Activated CD8-positive, alpha-beta T cell treated with anti-CD3 and anti-CD28 coated beads, Interleukin-2, amount 10 ng/mL, durations not matched to agents 7 days and 5 days (primary cell): ENCODE results near the gene ZNF500. TPM values are rescaled to one million over a fixed set of nuclear protein-coding genes. Genes with fewer than 3 reads are reported as not detected.
"Not testable (repeated sequence)": the region's sequence is repeated elsewhere in the genome, so short reads cannot be mapped to it uniquely, and the experiment has no call there.

Experiments
- ATAC-seq: fragments of 150-1000 bp; cut with Tn5 transposase; one replicate; pipeline ENCODE4 v1.10.0; 2021; ENCODE audit warnings: moderate library complexity
- CTCF ChIA-PET: fragments of 350-600 bp; sonication (Branson Sonifier 250); formaldehyde crosslinking; loops from one replicate; lab custom pipeline; 2021; ENCODE audit warnings: antibody characterized with exemption; lab: Charles Lee
- POLR2A ChIA-PET: fragments of 350-600 bp; sonication (Branson Sonifier 250); formaldehyde crosslinking; loops from one replicate; lab custom pipeline; 2021; ENCODE audit warnings: antibody characterized with exemption; lab: Charles Lee
- DNase-seq: peaks from one replicate; pipeline ENCODE4 v3.0.0-alpha.2; 2020
- H3K27ac Mint-ChIP-seq: one replicate; pipeline ENCODE4 v1.8.0; 2021; ENCODE audit warnings: mild to moderate bottlenecking, mixed read lengths
- H3K27me3 Mint-ChIP-seq: one replicate; pipeline ENCODE4 v1.8.0; 2021; ENCODE audit warnings: low read depth, mixed read lengths
- H3K36me3 Mint-ChIP-seq: one replicate; pipeline ENCODE4 v1.8.0; 2021; ENCODE audit warnings: low read depth, mixed read lengths
- H3K4me1 Mint-ChIP-seq: one replicate; pipeline ENCODE4 v1.8.0; 2021; ENCODE audit warnings: low read depth, mixed read lengths
- H3K4me3 Mint-ChIP-seq: one replicate; pipeline ENCODE4 v1.8.0; 2021; ENCODE audit warnings: mild to moderate bottlenecking, mixed read lengths
- H3K9me3 Mint-ChIP-seq: one replicate; pipeline ENCODE4 v1.8.0; 2022; ENCODE audit warnings: mixed read lengths; ENCODE audit not compliant: insufficient read depth
- total RNA-seq, 2 experiments: library from RNA; stranded (reverse); gene quantifications; one replicate each; pipeline ENCODE4 v1.2.3, GENCODE V29; 2021

ZNF500 gene
- total RNA-seq, 2 experiments from 2014 or later = 14.0 to 14.9 TPM

GRCh38 chr16:4795181-4795827 lies 28.3 kb upstream of the ZNF500 start, which contains the start of gene SMIM22:
SMIM22 (plus strand) TSS chr16:4795369; CDS start chr16:4795735, 366 bp downstream.
- H3K4me3 Mint-ChIP-seq = no peak within 1 kb of the TSS
- no peaks in the 10 kb centered on the region for H3K36me3 Mint-ChIP-seq
- DNase-seq (no peak), ATAC-seq (no peak)
- no peak within 1 kb of the TSS for H3K27ac Mint-ChIP-seq
- ChIA-PET CTCF (no interaction called here), POLR2A (no interaction called here)
- H3K9me3 Mint-ChIP-seq = no peaks in the 10 kb centered on the region
- peaks cover 8% of the 10 kb centered on the region for H3K4me1 Mint-ChIP-seq
- H3K27me3 Mint-ChIP-seq = no peaks in the 10 kb centered on the region

DNA sequence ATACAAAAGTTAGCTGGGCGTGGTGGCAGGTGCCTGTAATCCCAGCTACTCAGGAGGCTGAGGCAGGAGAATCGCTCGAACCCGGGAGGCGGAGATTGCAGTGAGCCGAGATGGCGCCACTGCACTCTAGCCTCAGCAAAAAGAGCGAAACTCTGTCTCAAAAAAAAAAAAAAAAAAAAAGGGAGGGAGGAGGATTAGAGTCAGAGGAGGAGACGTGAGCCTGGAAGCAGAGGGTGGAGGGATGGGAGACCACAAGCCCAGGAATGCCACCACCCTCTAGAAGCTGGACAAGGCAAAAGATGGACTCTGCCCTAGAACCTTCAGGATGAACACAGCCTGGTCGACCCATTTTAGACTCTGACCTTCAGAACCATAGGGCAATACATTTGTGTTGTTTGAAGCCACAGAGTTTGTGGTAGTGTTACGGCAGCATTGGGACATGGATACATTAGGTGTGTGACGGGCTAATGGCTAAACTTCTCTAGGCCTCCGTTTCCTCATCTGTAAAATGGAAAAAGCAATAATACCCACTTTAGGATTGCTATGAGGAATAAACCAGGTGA lies 26.1 kb upstream of the ZNF500 start:
- no peak for ATAC-seq
- Mint-ChIP-seq H3K9me3 (no peaks in the 10 kb centered on the region), H3K36me3 (no peaks in the 10 kb centered on the region), H3K4me3 (no peak overlapping the region), H3K27me3 (peaks cover 3% of the 10 kb centered on the region), H3K27ac (no peak overlapping the region), H3K4me1 (peaks cover 7% of the 10 kb centered on the region)
- CTCF ChIA-PET = no interaction called here
- POLR2A ChIA-PET = no interaction called here
- no peak for DNase-seq

GRCh38 chr16:4790871-4791270 lies 23.9 kb upstream of the ZNF500 start:
- no peak overlapping the region for H3K27ac Mint-ChIP-seq
- H3K4me1 Mint-ChIP-seq = peaks cover 7% of the 10 kb centered on the region
- ChIA-PET CTCF (no interaction called here), POLR2A (no interaction called here)
- no peaks in the 10 kb centered on the region for H3K9me3 Mint-ChIP-seq
- H3K4me3 Mint-ChIP-seq = no peak overlapping the region
- no peak for DNase-seq
- ATAC-seq = no peak
- H3K36me3 Mint-ChIP-seq = no peaks in the 10 kb centered on the region
- peaks cover 3% of the 10 kb centered on the region for H3K27me3 Mint-ChIP-seq

DNA sequence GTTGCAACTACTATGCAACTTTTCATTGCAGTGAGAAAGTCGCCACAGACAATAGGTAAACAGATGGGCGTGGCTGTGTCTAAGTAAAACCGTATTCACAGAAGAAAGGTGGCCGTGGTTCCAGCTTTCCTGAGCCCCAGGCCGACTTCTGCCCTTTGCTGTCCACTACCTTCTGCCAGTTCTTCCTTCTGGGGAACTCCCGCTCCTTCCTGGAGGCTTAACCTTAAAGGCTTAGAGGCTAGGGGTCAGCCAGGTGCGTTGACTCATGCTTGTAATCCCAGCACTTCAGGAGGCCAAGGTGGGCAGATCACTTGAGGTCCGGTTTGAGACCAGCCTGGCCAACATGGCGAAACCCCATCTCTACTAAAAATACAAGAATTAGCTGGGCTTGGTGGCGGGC lies 23.3 kb upstream of the ZNF500 start:
- peaks cover 7% of the 10 kb centered on the region for H3K4me1 Mint-ChIP-seq
- DNase-seq (no peak), ATAC-seq (no peak)
- peaks cover 3% of the 10 kb centered on the region for H3K27me3 Mint-ChIP-seq
- POLR2A ChIA-PET = no interaction called here
- no peaks in the 10 kb centered on the region for H3K9me3 Mint-ChIP-seq
- no peak overlapping the region for H3K27ac Mint-ChIP-seq
- no peak overlapping the region for H3K4me3 Mint-ChIP-seq
- CTCF ChIA-PET = no interaction called here
- H3K36me3 Mint-ChIP-seq = no peaks in the 10 kb centered on the region

- ChIA-PET POLR2A (no interaction called here), CTCF (no interaction called here)
- ATAC-seq = no peak
- Mint-ChIP-seq H3K9me3 (no peaks in the 10 kb centered on the region), H3K27me3 (peaks cover 3% of the 10 kb centered on the region), H3K36me3 (no peaks in the 10 kb centered on the region), H3K4me3 (no peak overlapping the region), H3K4me1 (peaks cover 7% of the 10 kb centered on the region), H3K27ac (no peak overlapping the region)
- no peak for DNase-seq
These were observed 21.9 kb upstream of the ZNF500 start for GRCh38 chr16:4788910-4789309.

GRCh38 chr16:4788489-4788889 lies 21.5 kb upstream of the ZNF500 start:
- Mint-ChIP-seq H3K9me3 (no peaks in the 10 kb centered on the region), H3K4me1 (peaks cover 7% of the 10 kb centered on the region), H3K27me3 (peaks cover 3% of the 10 kb centered on the region), H3K4me3 (no peak overlapping the region), H3K36me3 (no peaks in the 10 kb centered on the region), H3K27ac (no peak overlapping the region)
- ATAC-seq = no peak
- CTCF ChIA-PET = no interaction called here
- DNase-seq = no peak
- POLR2A ChIA-PET = no interaction called here

DNA sequence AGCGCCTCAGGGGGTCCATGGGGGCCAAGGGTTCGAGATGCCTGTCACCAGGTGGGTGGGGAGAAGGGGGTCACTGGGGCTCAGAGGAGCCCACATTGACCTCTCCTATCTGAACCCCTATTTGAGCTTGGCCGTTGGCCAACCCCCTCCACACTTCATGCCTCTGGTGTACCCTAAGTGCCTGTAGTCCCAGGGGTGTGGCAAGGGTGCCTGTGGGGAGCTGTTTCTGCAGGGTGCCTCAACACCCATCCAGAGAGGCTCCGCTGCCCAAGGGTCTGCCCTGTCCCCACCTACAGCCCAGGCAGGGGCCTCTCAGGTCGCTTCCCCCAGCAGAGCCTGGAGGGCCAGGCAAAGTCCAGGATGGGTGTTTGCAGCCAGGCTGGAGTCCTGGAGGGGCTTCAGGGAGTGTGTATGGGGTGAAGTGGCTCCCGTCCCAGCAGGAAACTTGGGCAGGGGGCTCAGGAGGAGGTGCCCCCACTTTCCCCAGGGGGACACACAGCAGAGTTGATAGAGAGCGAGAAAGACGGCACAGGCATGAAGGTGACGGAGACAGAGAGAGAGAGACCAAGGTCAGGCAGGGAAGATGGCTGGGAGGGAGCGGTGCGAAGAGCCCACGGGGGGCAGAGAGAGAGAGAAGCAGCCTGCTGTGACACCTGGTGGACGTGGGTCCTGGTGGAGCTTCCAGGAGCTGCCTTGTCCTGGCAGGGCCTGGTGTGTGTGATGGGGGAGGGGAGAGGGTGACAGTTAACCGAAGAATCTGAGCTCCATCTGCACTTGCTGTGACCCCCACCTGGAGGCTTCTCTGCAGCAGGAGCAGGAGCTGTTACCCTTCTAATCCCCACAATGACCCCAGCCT lies 20.9 kb upstream of the ZNF500 start, which contains the start of gene SEPTIN12:
TSS of gene SEPTIN12 (minus strand) at position 719 of the 856 bp plus-strand sequence. CDS start at position 19, 700 bp downstream.
- ChIA-PET CTCF (no interaction called here), POLR2A (interaction anchor here (0.5 kb wide), 1 partner anchor 254 kb away, joined by 3 read pairs; no protein-coding TSS in a partner anchor)
- DNase-seq = no peak
- Mint-ChIP-seq H3K27ac (no peak within 1 kb of the TSS), H3K36me3 (no peaks in the 10 kb centered on the region), H3K4me3 (no peak within 1 kb of the TSS), H3K27me3 (peaks cover 3% of the 10 kb centered on the region), H3K9me3 (no peaks in the 10 kb centered on the region), H3K4me1 (peaks cover 7% of the 10 kb centered on the region)
- no peak for ATAC-seq

DNA sequence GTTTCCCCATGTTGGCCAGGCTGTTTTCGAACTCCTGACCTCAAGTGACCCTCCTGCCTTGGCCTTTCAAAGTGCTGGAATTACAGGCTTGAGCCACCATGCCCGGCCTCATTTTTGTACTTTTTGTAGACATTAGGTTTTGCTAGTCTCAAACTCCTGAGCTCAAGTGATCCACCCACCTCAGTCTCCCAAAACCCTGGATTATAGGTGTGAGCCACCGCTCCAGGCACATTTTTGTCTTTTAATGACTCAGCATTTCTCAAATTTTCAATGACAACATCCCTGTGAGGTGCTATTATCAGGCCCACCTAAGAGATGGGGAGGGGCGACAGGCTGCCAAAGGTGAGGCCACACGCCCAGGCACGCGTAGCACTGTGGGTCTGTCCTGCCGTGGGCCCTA lies 20.1 kb upstream of the ZNF500 start:
- Mint-ChIP-seq H3K4me3 (no peak overlapping the region), H3K9me3 (no peaks in the 10 kb centered on the region), H3K27ac (no peak overlapping the region), H3K27me3 (peaks cover 3% of the 10 kb centered on the region), H3K36me3 (no peaks in the 10 kb centered on the region), H3K4me1 (peaks cover 7% of the 10 kb centered on the region)
- CTCF ChIA-PET = no interaction called here
- POLR2A ChIA-PET = no interaction called here
- ATAC-seq (no peak), DNase-seq (no peak)

- peaks cover 3% of the 10 kb centered on the region for H3K4me1 Mint-ChIP-seq
- POLR2A ChIA-PET = interaction anchor here (0.6 kb wide), 1 partner anchor 189 kb away, joined by 4 read pairs; no protein-coding TSS in a partner anchor
- H3K27me3 Mint-ChIP-seq = peaks cover 3% of the 10 kb centered on the region
- DNase-seq (no peak), ATAC-seq (no peak)
- H3K4me3 Mint-ChIP-seq = no peak overlapping the region
- CTCF ChIA-PET = no interaction called here
- no peaks in the 10 kb centered on the region for H3K9me3 Mint-ChIP-seq
- no peak overlapping the region for H3K27ac Mint-ChIP-seq
- no peaks in the 10 kb centered on the region for H3K36me3 Mint-ChIP-seq
These were observed 18.9 kb upstream of the ZNF500 start for GRCh38 chr16:4785758-4786433.

- CTCF ChIA-PET, H3K4me1 Mint-ChIP-seq, H3K36me3 Mint-ChIP-seq, H3K9me3 Mint-ChIP-seq, H3K27ac Mint-ChIP-seq, ATAC-seq, H3K4me3 Mint-ChIP-seq, H3K27me3 Mint-ChIP-seq, DNase-seq: not testable (repeated sequence)
- POLR2A ChIA-PET = interaction anchor here (0.6 kb wide), 1 partner anchor 1612 kb away, joined by 3 read pairs; no protein-coding TSS in a partner anchor
These were observed 17.6 kb upstream of the ZNF500 start for GRCh38 chr16:4784444-4784987.

GRCh38 chr16:4783951-4784336 lies 17.0 kb upstream of the ZNF500 start:
- Mint-ChIP-seq H3K27me3 (peaks cover 3% of the 10 kb centered on the region), H3K27ac (no peak overlapping the region), H3K4me1 (no peaks in the 10 kb centered on the region), H3K9me3 (no peaks in the 10 kb centered on the region), H3K4me3 (no peak overlapping the region), H3K36me3 (no peaks in the 10 kb centered on the region)
- ChIA-PET CTCF (no interaction called here), POLR2A (no interaction called here)
- no peak for DNase-seq
- no peak for ATAC-seq
